ENCODE measurements around the gene KCNMA1.
"Not testable (repeated sequence)": the region's sequence is repeated elsewhere in the genome, so short reads cannot be mapped to it uniquely, and the experiment has no call there.

The KCNMA1 gene

DNA sequence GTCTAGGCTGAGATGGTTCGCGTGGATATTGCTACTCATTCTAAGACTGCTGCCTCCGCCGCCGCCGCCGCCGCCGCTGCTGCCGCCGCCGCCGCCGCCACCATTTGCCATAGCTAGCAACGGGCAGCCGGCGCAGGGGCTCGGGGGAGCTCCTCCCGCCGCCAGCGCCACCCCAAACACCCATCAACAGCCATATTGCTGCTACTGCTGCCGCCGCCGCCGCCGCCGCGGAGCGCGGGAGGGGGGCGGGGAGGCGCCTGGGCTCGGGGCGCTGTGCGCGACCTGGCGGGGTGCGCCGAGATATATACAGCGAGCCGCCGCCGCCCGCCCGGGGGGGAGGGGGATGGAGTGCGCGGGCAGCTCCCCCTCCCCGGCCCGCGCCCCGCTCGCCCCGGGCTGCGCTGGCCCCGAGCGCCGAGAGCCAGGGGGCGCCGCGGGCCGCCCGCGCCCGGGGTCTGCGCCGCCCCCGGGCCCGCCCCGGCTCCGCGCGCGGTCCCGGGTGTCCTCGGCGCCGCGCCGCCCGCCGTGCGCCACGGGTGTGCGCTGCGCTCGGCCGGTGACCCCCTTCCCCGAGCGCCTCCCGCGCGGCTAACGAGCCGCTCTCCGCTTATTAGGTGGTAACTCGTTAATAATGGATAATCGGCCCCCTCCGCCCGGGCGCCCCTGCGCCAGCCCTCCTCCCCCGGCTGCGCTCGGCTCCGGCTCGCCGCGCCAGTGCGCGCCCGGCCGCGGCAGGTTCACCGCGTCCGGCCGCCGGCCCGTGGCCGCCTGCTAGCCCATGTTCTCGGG is at the start of gene KCNMA1:
Gene KCNMA1, minus strand, starts transcription at position 277 of the 789 bp plus-strand sequence.
- DNase-seq, result peak in 1 of 2 experiments; percentile 20

DNA sequence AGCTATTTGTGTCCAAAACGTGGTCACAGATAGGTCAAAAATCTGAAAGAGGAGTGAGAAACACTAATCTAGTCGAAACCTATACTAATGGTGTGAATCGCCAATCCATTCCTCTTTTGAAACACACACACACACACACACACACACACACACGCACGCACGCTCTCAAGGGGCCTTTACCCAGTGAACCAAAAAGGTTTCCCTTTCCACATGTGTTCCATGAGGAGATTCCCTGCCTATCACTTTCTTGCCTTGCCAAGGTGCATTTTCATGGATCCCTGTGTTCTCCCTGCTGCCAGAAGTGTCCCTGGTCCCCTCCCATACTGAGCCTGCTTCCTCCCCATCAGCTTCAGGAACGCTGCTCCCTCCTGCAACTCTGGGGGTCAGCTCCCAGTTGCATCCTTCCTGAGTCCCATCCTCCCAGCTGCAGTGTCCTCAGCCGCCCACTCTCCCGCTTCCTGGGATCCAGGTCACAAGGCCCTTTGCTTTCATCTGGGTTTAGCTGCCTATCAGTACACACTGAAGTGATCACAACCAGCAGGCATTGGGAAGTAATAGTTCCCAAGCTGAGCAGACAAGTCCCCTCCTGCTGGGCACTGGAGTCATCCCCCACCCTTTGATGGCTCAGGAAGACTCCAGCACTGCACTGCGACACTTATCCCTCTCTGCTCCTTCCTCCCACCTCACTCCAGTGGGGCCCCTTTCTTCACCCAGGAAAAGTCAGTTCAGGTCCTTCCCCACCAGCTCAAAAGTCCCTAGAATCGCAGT is 49.2 kb upstream of the KCNMA1 start:
- no peak for DNase-seq

DNA sequence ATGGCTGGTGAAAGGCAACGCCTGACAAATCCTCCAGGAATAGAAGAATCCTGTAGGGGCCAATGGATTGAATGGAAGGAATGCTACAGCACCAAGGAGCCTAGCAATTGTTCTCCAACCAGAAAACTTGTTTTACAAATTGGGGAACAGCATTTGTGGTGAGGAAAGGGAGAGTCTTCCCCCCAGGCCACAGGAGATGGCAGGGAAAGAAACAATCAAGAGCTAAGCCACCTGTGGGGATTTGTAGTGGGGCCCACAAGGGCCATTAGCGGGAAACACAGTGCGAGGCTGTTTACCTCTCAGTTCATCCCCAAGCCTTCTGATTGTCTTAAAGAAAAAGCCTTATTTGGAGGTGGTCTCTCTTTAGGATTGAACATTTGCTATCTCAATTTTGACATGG is 48.5 kb upstream of the KCNMA1 start:
- no peak for DNase-seq

DNA sequence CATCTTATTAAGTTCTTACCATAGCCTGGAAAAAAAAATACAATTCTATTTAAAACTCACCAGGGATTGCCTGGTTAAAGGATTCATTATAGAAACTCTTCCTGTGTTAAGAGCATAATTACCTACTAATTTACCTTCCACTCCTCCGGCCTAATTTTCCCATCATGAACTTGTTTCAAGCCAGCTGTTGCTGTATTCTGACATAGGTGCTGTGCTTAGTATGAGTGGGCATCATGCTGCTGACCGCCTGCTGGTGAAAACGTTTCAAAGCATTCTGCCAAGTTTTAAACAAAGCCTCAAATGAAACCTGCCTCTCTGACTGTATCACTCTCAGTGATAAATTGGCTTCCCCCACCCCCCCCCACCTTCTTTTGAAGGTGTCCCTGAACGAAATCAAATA is 47.8 kb upstream of the KCNMA1 start:
- no peak for DNase-seq

DNA sequence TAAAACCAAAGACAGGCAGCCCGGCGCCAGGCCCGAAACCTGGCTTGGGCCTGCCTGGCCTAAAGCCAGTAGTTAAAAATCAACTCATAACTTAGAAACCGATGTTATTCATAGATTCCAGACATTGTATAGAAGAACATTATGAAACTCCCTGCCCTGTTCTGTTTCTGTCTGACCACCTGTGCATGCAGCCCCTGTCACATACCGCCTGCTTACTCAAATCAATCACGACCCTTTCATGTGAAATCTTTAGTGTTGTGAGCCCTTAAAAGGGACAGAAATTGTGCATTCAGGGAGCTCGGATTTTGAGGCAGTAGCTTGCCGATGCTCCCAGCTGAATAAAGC is 45.5 kb upstream of the KCNMA1 start:
- DNase-seq, result not testable (repeated sequence)

DNA sequence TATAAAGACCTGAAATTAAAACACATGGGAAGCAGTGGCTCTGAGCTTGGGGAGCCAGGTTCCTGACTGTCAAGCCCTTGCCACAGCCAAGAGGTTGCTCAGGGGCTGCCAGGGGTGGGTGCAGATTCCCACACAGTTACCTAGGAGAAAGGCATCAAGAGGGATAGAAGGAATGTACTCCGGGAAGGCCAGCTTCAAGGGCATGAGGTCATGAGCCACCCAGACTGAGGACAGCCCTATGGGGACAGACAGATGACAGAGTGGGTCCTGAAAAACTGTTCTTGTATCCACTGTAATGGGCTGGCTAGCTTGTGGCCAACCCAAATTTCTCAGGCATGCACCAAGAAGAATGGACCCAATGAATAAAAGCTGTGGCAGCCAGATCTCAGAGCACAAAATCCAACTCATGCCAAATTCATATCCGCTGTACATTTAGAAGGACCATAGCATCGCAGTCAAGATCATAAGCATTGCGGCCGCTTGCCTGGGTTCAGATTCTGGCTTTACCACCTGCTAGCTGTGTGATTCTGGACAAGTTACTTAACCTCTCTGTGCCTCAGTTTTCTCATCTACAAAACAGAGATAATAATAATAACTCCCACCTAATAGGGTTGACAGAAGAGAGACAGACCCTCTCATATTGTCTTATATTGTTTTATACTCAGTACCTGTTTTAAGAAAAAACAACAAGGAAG is 44.9 kb upstream of the KCNMA1 start:
- no peak for DNase-seq

DNA sequence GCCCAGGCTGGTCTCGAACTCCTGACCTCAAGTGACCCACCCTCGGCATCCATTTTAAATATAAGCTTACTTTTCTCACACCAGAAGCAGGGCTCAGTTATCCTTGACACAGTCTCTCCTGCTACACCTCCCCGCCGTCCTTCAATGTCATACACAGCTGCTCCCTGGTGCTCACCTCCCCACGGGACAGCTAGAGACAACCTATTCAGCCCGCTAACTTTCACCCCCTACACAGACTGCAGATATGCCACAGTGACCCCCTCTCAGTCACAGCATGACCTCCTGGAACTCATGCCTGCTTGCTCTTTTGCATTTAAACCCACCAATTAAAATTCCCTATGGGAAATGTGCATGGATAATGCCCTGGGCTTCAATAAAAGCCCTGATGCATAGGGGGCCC is 44.2 kb upstream of the KCNMA1 start:
- DNase-seq, result no peak

DNA sequence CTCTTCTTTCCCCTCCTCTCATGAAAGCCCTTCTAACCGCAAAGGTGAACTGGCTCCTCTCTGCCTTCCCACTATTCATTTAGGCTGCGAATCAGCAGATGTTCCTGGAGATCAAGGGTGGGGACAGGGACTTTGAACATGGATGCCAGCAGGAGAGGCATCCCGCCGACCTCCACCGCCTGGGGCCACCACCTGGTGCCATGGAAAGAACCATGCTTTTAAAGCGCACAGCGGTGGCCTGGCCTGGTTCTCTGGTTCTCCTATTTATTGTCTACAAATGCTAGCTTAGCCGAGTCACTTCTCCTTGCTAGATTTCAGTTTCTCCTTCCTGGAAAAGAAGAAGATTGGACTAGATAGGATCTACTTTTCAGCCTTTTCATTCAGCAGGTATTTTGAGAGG is 43.2 kb upstream of the KCNMA1 start:
- no peak for DNase-seq

DNA sequence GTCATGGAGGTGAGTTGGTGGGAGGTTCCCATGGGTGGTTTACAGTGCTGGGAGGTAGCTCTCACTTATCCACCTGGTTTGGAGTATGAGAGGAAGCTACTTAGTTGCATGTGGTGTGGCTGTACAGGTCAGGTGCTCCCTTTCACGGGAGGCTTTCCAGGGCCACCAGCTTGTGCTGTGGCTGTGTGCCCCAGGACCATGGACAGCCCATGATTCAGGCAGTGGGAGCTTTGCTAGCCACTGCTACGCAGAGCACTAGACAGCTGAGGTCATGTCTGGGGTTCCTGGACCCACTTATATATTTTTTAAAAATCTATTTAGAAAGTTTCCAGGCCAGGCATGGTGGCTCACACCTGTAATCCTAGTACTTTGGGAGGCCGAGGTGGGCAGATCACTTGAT is 42.5 kb upstream of the KCNMA1 start:
- no peak for DNase-seq

DNA sequence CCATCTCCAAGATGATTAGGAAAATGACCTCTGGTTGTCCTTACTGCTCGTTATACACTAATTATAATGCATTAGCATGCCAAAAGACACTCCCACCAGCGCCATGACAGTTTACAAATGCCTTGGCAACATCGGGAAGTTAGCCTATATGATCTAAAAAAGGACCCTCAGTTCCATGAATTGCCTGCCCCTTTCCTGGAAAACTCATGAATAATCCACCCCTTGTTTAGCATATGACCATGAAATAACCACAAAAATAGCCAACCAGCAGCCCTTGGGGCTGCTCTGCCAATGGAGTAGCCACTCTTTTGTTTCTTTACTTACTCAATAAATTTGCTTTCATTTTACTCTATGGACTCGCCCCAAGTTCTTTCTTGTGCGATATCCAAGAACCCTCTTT is 41.6 kb upstream of the KCNMA1 start:
- DNase-seq, result no peak

DNA sequence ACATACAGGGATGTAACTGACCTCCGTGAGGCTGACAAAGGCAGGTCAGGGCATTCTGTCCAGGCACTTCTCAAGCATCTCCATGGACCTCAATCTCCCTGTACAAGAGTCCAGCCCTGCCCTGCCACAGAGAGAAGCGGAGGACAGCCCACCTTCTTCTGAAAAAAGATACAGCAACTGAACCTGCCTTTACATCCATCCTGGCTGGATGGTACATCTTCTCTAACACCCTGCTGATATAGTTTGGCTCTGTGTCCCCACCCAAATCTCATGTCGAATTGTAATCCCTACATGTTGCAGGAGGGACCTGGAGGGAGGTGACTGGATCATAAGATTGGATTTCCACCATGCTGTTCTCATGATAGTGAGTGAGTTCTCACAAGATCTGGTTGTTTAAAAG is 40.5 kb upstream of the KCNMA1 start:
- DNase-seq, result no peak

DNA sequence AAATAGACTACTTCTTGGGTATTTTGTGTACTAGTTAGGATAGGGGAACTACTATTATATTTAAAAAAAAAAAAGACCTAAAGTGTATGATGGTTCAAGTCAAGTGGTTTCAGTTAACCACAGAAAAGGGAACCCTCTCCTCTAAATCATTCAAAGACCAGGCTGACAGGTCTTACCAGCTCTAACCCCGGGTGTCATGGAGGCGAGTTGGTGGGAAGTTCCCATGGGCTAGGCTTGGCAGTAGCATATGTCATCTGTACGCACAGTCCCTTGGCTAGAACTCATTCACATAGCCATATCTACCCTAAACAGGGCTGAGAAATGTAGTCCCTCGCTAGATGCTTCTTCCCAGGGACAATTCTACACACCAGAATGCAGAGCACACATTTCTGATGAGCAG is 37.7 kb upstream of the KCNMA1 start:
- DNase-seq, result no peak

DNA sequence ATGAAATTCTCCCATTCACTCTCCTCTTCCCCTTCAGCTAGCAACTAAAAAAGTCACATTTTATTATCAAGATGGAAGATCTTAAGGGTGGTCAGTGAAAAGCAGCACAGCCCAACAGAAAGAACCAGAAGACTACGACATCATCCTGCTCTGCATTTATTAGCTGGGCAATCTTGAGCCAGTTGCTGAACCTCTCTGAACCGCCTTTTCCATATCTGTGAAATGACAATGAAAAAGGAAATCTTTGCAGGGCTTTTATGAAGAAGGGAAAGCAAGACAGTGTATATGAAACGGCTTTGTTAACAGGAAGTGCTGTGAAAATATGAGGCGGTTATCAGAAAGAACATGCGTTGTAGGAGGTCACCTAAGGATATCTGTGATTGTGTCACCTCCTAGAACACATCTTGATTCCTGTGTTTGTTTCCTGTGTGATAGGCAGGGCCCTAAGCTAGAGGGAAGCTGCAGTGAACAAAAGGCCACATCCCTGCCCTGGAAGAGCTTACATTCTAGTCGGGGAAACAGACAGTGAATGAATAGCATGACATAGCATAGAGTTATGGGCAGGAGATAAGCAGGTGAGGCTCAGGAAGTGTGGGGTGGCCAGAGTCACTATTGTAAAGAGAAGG is 36.0 kb upstream of the KCNMA1 start:
- no peak for DNase-seq

DNA sequence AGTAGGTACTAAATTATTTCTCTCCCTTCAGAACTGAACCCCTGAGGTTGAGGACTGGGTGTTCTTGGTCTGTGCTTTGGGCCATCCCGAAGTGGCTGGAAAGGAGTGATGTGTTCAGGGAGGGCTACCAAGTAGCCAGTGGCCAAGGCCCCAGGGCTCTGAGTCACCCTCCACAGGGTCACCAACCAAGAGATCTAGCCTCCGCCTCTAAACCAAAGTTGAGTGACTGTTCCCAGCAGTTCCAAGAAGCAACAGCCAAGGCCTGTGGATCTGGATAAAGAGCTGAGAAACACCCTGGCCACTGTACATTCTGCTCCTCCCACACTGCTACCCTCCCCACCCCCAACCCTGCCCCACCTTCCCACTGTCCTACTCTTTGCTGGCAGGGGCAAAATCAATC is 35.5 kb upstream of the KCNMA1 start:
- no peak for DNase-seq

DNA sequence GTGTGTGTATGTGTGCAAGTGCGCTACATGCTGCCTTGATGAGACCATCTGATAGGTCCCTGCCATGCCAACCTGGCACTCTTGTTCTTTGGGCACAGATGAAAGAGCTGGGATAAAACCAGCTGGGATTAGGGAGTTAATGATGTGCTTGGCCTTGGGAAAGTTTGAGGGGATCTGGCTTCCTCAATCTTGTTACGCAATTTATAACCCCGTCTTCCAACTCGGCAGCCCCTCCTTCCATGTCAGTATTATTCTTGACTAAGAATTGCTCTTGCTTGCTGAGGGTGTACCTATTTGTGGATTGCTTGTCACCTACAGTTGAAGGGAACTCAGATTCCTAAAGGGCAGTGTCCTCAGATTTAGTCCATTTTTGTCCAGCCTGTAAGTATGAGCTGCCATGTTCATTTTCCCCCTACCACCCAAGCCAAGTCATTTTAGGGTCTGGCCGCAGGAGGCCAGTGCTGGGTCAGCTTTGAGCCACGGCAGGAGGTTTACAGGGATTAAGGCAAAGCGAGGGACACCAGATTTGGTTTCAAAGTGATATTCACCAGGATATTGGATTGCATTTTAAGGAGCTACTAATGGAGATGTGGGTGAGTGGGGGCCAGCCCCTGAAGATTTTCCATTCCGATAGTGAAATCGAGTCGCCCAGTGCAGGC is 34.1 kb upstream of the KCNMA1 start:
- no peak for DNase-seq

DNA sequence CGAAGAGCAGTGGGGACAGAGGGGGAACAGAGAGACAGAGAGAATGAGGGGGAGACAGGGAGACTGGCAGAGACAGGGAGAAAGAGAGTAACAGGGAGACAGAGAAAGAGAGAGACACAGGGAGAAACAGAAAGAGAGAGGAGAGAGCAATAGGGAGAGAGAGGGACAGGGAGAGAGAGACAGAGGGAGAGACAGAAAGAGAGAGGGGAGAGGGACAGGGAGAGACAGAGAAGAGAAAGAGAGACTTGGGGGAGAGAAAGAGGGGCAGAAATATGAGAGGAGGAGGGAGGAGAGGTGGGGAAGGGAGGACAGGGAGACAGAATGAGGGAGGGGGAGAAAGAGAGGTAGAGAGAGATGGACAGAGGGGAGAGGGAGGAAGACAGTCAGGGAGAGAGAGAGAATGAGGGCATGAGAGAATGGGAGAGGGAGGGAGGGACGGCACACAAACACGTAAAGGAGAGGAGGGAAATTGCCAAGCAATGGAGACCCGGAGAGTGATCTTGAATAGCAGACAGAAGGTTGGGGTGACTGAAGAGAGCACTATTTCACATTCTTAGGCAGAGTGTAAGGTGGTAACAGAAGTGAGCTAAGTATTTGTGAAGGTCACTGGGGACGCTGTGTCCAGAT is 33.3 kb upstream of the KCNMA1 start:
- DNase-seq, result no peak

DNA sequence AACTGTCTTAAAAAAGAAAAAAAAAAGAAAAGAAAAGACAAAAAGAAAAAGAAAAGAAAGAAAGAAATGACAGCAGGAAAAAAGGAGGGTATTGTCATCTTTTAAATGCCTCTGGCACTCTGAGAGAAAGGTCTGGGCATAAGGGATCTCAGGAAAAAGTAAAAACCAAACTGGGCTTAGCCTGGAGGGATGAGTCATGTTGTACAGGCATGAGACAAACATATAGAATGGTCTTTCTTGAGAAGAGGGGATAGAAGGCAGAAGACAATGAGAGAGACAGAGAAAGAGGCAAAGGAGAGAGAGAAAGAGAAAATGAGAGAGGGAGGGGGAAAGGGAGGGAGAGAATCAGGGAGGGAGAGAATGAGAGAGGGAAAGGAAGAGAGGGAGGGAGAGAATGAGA is 32.3 kb upstream of the KCNMA1 start:
- no peak for DNase-seq

DNA sequence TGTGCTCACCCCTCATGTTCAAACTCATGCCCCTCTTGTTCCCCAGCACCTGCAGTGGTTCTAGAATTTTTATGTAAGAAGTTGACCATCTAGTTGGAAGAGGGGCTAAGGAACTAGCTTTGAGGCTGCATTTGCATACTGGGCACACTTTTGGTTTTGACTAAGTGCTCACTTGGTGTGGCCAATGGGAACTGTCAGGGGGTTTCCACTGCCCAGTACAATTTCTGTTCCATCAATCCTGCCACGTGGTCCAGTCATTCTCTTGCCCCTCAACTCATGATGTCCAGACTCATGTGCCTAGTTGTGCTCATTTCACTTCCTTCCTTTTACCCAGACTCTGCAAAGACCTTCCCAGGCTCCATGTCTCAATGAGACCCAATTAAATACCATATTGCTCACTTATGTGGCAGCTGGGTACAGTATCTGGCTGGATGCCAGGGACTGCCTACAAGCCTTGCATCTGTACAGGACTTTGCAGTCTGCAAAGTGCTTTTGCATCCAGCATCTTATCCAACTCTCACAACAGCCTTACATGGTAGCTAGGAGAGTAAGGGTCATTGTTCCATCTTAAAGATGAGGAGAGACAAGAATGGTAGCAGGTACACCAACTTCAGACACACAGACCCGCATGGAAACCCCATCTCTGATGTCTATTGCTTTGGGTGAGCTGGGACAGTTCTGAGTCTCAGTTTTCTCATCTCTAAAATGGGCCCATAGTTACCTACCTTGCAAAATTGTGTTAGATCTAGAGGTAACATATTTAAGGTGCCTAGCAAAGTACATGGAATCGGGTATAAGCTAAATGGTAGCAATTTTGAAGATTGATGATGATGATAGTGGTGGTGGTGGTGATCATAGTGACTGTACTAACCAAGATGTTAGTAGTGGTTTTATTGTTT is 30.1 kb upstream of the KCNMA1 start:
- no peak for DNase-seq

DNA sequence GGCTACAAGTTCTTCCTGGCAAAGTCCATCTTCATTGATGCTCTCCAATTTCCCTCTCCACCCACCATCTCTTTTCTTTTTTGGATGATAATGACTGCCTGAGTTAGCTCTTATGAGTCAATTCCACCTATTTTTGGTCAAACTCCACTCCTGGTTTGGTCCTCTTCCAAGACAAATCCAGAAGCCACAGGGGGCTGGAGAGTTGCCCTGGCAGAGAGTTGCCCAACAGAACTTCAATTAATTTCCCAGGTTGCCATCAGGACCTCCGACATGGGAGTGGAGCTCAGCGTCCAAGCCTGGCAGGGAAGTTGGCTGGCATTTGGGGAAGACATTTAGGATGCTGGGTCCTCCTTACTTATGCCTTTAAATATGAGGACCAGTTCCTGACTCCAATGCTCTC is 29.2 kb upstream of the KCNMA1 start:
- no peak for DNase-seq

DNA sequence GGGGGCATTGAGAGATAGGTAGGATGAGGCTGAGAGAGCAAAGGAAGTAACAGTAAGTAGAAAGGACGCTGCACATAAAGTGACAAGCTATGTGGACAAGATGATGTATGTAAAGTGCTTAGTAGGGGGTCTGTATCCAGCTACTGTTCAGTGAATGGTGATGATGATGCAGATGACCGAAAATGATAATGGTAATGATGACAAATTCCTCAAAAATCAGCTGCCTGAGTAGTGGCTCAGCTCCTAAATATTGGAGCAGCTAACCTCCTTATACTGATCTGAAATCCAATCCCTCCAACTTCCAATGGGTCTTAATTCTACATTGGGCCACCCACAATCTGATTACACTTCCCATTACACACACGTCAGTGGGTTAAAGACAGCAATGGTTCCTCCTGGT is 27.1 kb upstream of the KCNMA1 start:
- DNase-seq, result no peak

DNA sequence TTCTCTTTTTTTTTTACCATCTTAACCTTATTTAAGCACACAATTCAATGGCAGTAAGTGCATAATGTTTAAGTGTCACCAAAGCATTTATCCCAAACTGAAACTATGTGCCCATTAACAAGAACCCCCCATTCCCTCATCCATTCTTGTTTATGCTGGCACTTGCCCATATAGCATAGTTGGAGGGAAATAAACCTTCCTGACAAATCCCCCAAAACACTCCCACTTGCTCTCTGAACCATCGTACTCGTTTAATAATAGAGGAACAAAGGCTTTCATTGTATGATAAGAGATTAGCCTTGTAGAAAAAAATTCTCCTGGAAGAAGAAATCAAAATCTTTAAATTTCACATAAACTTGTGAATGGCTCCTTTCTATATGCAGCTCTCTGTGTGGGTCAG is 26.4 kb upstream of the KCNMA1 start:
- no peak for DNase-seq
